ENCODE measurements around the gene SEMA4B. TPM values are rescaled to one million over a fixed set of nuclear protein-coding genes. Genes with fewer than 3 reads are reported as not detected.
A peak's percentile ranks its signal among the peaks of the same experiment; 100 is the strongest.

The SEMA4B gene
- total RNA-seq, 2 experiments from 2014 or later = 12.5 to 15.8 TPM

DNA sequence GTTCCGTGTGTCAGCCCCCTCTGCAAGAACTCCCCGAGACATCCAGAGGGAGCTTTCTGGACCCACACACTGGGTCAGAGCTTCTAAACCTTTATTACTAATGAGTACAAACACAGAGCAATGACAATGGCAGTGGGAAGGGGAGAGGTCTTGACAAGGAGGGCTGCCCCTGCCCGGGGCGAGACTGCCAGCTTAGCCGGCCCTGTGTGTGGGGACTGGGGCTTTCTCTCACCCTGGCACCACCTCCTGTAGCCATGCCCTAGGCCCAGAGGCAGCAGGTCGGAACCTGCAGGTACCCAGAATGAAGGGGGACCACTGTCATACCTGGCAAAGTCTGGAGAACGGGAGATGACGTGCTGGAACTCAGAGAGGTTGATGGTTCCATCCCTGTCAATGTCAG, 29.5 kb downstream of the SEMA4B start:
- H3K4me3 Mint-ChIP-seq = peak overlapping the region; percentile 99
- H3K27me3 Mint-ChIP-seq = no peaks in the 10 kb centered on the region

DNA sequence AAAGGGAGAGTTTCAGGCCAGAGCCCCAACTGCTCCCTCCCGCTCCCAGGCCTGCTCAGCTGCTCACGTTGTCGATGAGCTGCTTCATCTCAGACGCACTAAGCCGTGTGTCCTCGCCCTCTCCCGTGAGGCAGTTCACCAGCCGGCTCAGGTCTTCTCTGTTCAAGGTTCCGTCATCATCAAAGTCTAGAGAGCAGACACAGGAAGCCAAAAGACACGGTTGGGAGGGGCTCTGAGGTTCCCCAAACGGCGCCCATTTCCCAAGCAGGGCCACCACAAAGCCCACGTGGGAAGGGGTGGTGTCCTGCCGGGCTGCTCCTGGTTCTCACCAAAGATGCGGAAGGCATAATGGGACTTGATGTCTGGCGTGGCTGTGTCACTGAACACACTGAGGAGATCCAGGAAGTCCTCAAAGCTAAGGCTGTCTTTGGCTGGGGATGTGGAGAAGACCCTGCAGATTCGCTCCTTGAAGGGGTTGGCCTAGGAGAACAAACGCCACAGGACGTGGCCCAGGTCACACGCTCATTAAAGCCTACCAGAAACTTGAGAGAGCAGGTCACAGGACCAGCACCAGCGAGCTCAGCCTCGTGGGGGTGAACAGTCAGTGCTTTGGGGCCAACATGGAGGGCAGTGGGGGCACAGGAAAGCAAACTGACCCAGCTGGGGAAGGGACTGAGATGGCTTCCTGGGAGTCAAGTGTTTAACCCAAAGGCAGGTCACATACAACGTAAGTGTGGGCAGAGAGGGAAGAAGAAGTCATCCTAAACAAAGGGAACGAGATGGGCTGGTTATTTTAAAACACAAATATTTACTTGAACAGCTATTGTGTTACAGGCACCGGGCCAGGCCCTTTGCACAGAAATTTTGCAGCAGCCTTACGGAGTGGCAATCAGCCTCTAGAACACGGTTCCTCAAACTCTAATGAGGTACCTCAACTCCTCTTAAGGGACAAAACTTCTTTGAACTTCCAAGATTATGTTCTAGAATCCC, 30.2 kb downstream of the SEMA4B start:
- ATAC-seq (peak; percentile 69), DNase-seq (peak; percentile 85)
- peaks cover 46% of the 10 kb centered on the region for H3K4me1 Mint-ChIP-seq
- peaks cover 42% of the 10 kb centered on the region for H3K36me3 Mint-ChIP-seq (ENCODE audit: low read depth)
- H3K27me3 Mint-ChIP-seq = no peaks in the 10 kb centered on the region
- POLR2A ChIA-PET = interaction anchor here (0.6 to 1.3 kb wide), 2 partner anchors 10 to 36 kb away, joined by 3 read pairs; no protein-coding TSS in a partner anchor
- intact Hi-C loops (cut with DNase I, micrococcal nuclease) = loop anchor here (1.0 to 5.0 kb wide), 6 partner anchors 30 to 539 kb away; partner anchors contain the start of genes SEMA4B (in 2 of the 2), IDH2 (in 1 of the 2), PEX11A (in 1 of the 2) and WDR93 (in 1 of the 2)
- peak overlapping the region; percentile 99 for H3K4me3 Mint-ChIP-seq
- H3K27ac Mint-ChIP-seq = peak overlapping the region; percentile 97
- no peaks in the 10 kb centered on the region for H3K9me3 Mint-ChIP-seq (ENCODE audit: low read depth)
- CTCF ChIA-PET = interaction anchor here (0.5 to 3.0 kb wide), 9 partner anchors 9 to 330 kb away, joined by 3 to 13 read pairs (median 4); no protein-coding TSS in a partner anchor

More for the DNA sequence above, 29.5 kb downstream of the SEMA4B start:
- intact Hi-C loops (cut with DNase I, micrococcal nuclease) = loop anchor here (1.0 to 5.0 kb wide), 6 partner anchors 29 to 538 kb away; partner anchors contain the start of genes SEMA4B (in 2 of the 2), IDH2 (in 1 of the 2), PEX11A (in 1 of the 2) and WDR93 (in 1 of the 2)
- ChIA-PET POLR2A (no interaction called here), CTCF (interaction anchor here (1.0 to 3.0 kb wide), 5 partner anchors 9 to 88 kb away, joined by 3 to 13 read pairs (median 5); no protein-coding TSS in a partner anchor)
- ATAC-seq (no peak), DNase-seq (no peak)
- Mint-ChIP-seq H3K36me3 (ENCODE audit: low read depth) (peaks cover 39% of the 10 kb centered on the region), H3K9me3 (ENCODE audit: low read depth) (no peaks in the 10 kb centered on the region), H3K4me1 (peaks cover 46% of the 10 kb centered on the region), H3K27ac (peak overlapping the region; percentile 97)

DNA sequence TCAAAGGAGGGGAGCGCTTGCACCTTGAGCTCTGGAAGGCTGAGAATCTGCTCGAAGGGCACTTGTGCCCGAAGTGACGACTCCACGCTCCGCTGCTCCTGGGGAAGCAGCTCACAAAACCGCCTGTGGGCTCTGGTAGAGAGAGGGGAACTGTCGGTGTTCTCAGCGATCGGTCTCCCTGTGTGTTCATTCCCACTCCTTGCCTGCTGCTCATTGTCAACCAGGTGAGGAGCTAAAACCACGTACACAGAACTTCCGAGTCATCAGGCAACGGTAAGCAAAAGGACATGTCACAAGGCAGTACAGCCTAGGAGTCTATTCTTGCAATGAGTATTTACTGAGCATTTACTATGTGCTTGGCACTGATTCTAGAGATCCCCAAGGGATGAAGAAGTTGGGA, 31.1 kb downstream of the SEMA4B start:
- Mint-ChIP-seq H3K4me1 (peaks cover 46% of the 10 kb centered on the region), H3K27me3 (no peaks in the 10 kb centered on the region), H3K36me3 (ENCODE audit: low read depth) (peaks cover 44% of the 10 kb centered on the region), H3K9me3 (ENCODE audit: low read depth) (no peaks in the 10 kb centered on the region), H3K4me3 (peak overlapping the region; percentile 99), H3K27ac (peak overlapping the region; percentile 97)
- intact Hi-C loops (cut with DNase I, micrococcal nuclease) = loop anchor here (5.0 kb wide), 4 partner anchors 130 to 540 kb away; partner anchors contain the start of genes IDH2 (in 1 of the 2), PEX11A (in 1 of the 2), WDR93 (in 1 of the 2) and ZNF710 (in 1 of the 2)
- POLR2A ChIA-PET = interaction anchor here (0.6 to 1.3 kb wide), 3 partner anchors 11 to 338 kb away, joined by 3 to 4 read pairs (median 3); partner anchors contain the start of gene AP3S2
- peak; percentile 50 for DNase-seq
- CTCF ChIA-PET = interaction anchor here (0.6 to 3.0 kb wide), 8 partner anchors 10 to 199 kb away, joined by 3 to 13 read pairs (median 4); no protein-coding TSS in a partner anchor
- ATAC-seq = peak; percentile 7

DNA sequence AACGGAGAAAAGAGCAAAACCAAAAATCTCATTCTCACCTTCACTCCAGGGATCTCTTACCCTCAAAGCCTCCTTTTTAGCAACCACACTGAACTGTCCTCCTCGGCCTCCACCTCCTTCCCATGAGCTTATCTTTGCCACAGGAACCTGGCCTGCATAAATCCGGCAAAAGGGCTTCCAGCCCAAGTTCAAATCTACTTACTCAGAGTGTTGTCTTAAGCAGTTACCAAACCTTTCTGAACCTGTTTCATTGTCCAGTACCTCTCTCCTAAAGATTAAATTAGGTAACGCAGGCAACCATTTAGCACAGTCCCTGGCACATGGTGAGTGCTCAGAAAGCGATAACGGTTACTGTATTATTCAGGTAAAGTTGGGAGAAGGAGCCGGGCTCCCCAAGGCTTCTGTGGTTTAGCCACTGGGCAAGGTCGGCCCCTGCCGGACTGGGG, 31.8 kb downstream of the SEMA4B start:
- no peak for ATAC-seq
- H3K36me3 Mint-ChIP-seq (ENCODE audit: low read depth) = peaks cover 44% of the 10 kb centered on the region
- peaks cover 46% of the 10 kb centered on the region for H3K4me1 Mint-ChIP-seq
- ChIA-PET POLR2A (interaction anchor here (0.5 to 1.5 kb wide), 7 partner anchors 24 to 698 kb away, joined by 3 to 9 read pairs (median 4); partner anchors contain the start of genes AP3S2, NGRN and SEMA4B), CTCF (interaction anchor here (0.6 to 3.0 kb wide), 11 partner anchors 16 to 132 kb away, joined by 3 to 13 read pairs (median 4); partner anchors contain the start of genes SEMA4B and TTLL13)
- DNase-seq = no peak
- H3K27ac Mint-ChIP-seq = peak overlapping the region; percentile 97
- intact Hi-C loops (cut with DNase I, micrococcal nuclease) = loop anchor here (1.0 to 5.0 kb wide), 9 partner anchors 49 to 541 kb away; partner anchors contain the start of genes IDH2 (in 2 of the 2), BLM (in 1 of the 2), PEX11A (in 1 of the 2) and WDR93 (in 1 of the 2)
- peak overlapping the region; percentile 99 for H3K4me3 Mint-ChIP-seq
- H3K27me3 Mint-ChIP-seq = no peaks in the 10 kb centered on the region
- H3K9me3 Mint-ChIP-seq (ENCODE audit: low read depth) = no peaks in the 10 kb centered on the region

DNA sequence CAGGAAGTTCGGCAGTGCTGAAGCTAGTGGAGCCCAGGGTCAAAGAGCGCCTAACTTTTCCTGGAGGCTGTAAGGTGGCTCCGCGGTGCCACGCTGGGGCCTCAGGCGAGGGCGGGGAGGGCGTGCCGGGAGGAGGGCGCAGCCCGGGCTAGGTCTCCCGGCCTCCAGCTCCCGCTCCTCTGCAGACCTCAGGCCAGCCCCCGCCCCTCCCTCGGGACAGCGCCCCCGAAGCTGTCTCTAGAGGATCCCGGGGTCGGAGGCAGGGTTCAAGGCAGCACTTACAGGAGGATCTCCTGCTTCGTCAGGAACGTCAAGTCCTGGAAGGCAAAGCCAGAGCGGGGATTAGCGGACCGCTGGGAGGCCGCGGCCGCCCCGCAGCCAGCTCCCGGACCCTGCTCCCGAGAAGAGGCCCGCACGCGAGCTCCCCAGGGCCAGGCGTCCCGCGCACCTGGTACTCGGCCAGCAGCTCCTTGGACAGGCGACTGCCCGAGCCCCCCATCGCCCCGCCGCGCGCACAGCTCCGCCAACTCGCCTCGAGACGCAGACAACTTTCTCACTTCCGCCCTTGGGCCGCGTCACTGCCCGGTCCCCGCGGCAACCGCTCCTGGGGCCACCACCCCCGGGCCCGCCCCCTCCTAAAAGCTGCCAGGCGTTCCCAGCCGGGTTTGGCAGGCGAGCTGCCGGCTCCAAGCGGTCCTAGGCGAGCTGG, 32.4 kb downstream of the SEMA4B start, which contains the start of gene CIB1:
CIB1 (minus strand) TSS at position 555 of the 709 bp plus-strand sequence; CDS start at position 499, 56 bp downstream.
- ATAC-seq (peak; percentile 82), DNase-seq (peak; percentile 99)
- peak within 1 kb of the TSS; percentile 97 for H3K27ac Mint-ChIP-seq
- no peaks in the 10 kb centered on the region for H3K27me3 Mint-ChIP-seq
- intact Hi-C loops (cut with DNase I, micrococcal nuclease) = loop anchor here (1.0 to 5.0 kb wide), 17 partner anchors 16 to 702 kb away; partner anchors contain the start of genes IDH2 (in 2 of the 2), NGRN (in 2 of the 2), AP3S2 (in 1 of the 2) and BLM (in 1 of the 2)
- POLR2A ChIA-PET = interaction anchor here (0.5 to 1.5 kb wide), 11 partner anchors 19 to 698 kb away, joined by 3 to 9 read pairs (median 4); partner anchors contain the start of genes AP3S2, NGRN and SEMA4B
- CTCF ChIA-PET = interaction anchor here (0.6 to 3.0 kb wide), 14 partner anchors 12 to 812 kb away, joined by 3 to 13 read pairs (median 4); partner anchors contain the start of genes NGRN, SEMA4B, TTLL13 and ZNF710
- H3K9me3 Mint-ChIP-seq (ENCODE audit: low read depth) = no peaks in the 10 kb centered on the region
- H3K4me1 Mint-ChIP-seq = peaks cover 46% of the 10 kb centered on the region
- peak within 1 kb of the TSS; percentile 99 for H3K4me3 Mint-ChIP-seq
- peaks cover 46% of the 10 kb centered on the region for H3K36me3 Mint-ChIP-seq (ENCODE audit: low read depth)

DNA sequence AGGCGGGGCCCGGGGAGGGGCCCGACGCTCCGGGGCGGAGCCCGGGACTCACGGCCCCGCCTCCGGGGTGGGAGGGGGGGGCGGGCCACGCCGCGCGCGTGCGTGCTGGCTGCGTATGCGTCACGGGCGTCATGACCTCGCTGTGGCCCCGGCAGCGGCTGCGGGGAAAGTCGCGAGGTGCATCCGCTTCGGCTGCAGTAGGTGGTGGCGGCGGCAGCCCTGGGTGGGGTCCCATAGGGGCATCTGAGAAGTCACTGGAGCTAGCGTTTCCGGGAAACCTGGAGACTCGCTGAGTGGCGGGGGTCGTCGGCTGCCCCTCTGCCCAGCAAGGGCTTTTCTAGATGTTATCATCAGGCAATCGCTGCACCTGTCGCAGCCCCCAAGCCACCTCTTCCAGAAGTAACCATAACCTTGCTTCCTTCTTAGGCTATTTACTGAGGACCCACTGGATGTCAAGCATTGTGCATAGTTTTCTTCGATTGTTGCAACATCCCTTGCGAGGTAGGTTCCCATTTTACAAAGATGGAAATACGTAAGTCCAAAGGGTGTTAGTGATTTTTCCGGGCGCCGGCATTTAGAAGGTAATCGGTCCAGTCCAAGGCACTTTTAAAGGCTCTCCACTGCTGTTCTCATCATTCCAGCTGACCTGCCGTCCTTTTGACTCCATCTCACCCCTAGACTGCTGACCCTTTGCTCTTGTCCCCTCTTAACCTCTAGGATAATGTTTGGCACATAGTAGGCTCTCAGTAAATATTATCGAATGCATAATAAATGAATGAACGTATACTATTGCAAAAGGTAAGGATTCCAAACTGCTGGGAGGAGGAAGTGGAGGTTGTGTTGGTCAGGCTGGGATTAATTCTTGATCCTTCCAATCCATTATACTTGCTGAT, 33.2 kb downstream of the SEMA4B start, which contains the start of gene GDPGP1:
GDPGP1 (plus strand) TSS at position 114 of the 893 bp plus-strand sequence. CDS start 6,700 bp downstream, outside the sequence.
- intact Hi-C loops (cut with DNase I, micrococcal nuclease) = loop anchor here (1.0 to 5.0 kb wide), 12 partner anchors 15 to 701 kb away; partner anchors contain the start of genes NGRN (in 2 of the 2), AP3S2 (in 1 of the 2), IDH2 (in 1 of the 2) and IQGAP1 (in 1 of the 2)
- no peak for ATAC-seq
- ChIA-PET CTCF (interaction anchor here (0.5 to 2.1 kb wide), 12 partner anchors 13 to 811 kb away, joined by 3 to 9 read pairs (median 4); partner anchors contain the start of genes NGRN, SEMA4B, TTLL13 and ZNF710), POLR2A (interaction anchor here (0.6 to 1.5 kb wide), 8 partner anchors 18 to 697 kb away, joined by 3 to 6 read pairs (median 4); partner anchors contain the start of gene SEMA4B)
- peak within 1 kb of the TSS; percentile 97 for H3K27ac Mint-ChIP-seq
- H3K9me3 Mint-ChIP-seq (ENCODE audit: low read depth) = no peaks in the 10 kb centered on the region
- peaks cover 44% of the 10 kb centered on the region for H3K4me1 Mint-ChIP-seq
- H3K27me3 Mint-ChIP-seq = no peaks in the 10 kb centered on the region
- peaks cover 43% of the 10 kb centered on the region for H3K36me3 Mint-ChIP-seq (ENCODE audit: low read depth)
- H3K4me3 Mint-ChIP-seq = peak within 1 kb of the TSS; percentile 99
- DNase-seq = no peak

DNA sequence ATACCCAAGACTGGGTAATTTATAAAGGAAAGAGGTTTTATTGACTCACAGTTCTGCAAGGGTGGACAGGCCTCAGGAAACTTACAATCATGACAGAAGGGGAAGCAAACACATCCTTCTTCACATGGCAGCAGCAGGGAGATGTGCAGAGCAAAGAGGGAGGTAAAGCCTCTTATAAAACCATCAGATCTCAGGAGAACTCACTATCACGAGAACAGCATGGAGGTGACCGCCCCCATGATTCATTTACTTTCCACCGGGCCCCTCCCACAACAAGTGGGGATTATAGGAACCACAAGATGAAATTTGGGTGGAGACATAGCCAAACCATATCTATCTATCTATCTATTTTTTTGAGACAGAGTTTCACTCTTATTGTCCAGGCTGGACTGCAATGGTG, 38.2 kb downstream of the SEMA4B start:
- intact Hi-C loops (cut with DNase I, micrococcal nuclease) = no loop called here
- Mint-ChIP-seq H3K4me1 (peaks cover 11% of the 10 kb centered on the region), H3K9me3 (ENCODE audit: low read depth) (no peaks in the 10 kb centered on the region), H3K27ac (peak overlapping the region; percentile 52), H3K27me3 (no peaks in the 10 kb centered on the region), H3K36me3 (ENCODE audit: low read depth) (peaks cover 15% of the 10 kb centered on the region), H3K4me3 (no peak overlapping the region)
- peak; percentile 20 for DNase-seq
- peak; percentile 23 for ATAC-seq
- ChIA-PET POLR2A (no interaction called here), CTCF (no interaction called here)

DNA sequence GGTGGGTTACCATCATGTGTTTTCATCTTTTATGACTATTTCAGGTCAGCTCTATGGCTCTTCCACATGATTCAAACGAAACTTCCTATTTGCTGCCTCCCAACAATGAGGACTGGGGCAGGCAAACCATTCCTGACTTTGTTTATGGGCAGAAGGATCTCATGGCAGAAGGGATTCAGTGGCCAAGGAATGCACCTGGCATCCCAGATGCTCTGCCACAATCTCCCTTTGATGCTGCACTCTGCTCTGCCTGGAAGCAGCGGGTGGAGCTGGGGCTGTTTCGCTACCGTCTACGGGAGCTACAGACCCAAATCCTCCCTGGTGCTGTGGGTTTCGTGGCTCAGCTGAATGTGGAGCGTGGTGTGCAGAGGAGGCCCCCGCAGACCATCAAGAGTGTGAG, 39.7 kb downstream of the SEMA4B start:
- no peak overlapping the region for H3K4me3 Mint-ChIP-seq
- intact Hi-C loops (cut with DNase I, micrococcal nuclease) = no loop called here
- peaks cover 13% of the 10 kb centered on the region for H3K36me3 Mint-ChIP-seq (ENCODE audit: low read depth)
- ChIA-PET POLR2A (no interaction called here), CTCF (no interaction called here)
- DNase-seq (no peak), ATAC-seq (no peak)
- H3K4me1 Mint-ChIP-seq = peaks cover 3% of the 10 kb centered on the region
- H3K27me3 Mint-ChIP-seq = no peaks in the 10 kb centered on the region
- H3K9me3 Mint-ChIP-seq (ENCODE audit: low read depth) = no peaks in the 10 kb centered on the region
- H3K27ac Mint-ChIP-seq = no peak overlapping the region

All from activated CD4-positive, alpha-beta T cell treated with anti-CD3 and anti-CD28 coated beads for 36 hours (primary cell).